Neural progenitor cell (in vitro differentiated cells): ENCODE results near the gene TSPAN32. TPM values are rescaled to one million over a fixed set of nuclear protein-coding genes. Genes with fewer than 3 reads are reported as not detected.
A peak's percentile ranks its signal among the peaks of the same experiment; 100 is the strongest.

ENCODE experiments used
- DNase-seq: peaks from one replicate; pipeline ENCODE4 v3.0.0-alpha.2; 2016; ENCODE audit warnings: low spot score
- H2AFZ ChIP-seq: fragments of 200-600 bp; sonication (generic); replicated peaks from 2 replicates; pipeline ENCODE4 v1.6.1; 2016; ENCODE audit warnings: antibody characterized with exemption
- H3F3A ChIP-seq: fragments of 200-600 bp; sonication (generic); 2 replicates; pipeline ENCODE4 v1.6.1; 2016; ENCODE audit warnings: antibody characterized with exemption, low read depth
- H3K27ac ChIP-seq: fragments of 200-600 bp; sonication (generic); 2 replicates; pipeline ENCODE4 v1.5.1; 2016; ENCODE audit warnings: mild to moderate bottlenecking
- H3K27me3 ChIP-seq: fragments of 200-600 bp; sonication (generic); 2 replicates; pipeline ENCODE4 v1.6.1; 2016; ENCODE audit warnings: mild to moderate bottlenecking, moderate library complexity
- H3K36me3 ChIP-seq: fragments of 200-600 bp; sonication (generic); 2 replicates; pipeline ENCODE4 v1.5.1; 2016
- H3K4me1 ChIP-seq: fragments of 200-600 bp; sonication (generic); 2 replicates; pipeline ENCODE4 v1.6.1; 2016; ENCODE audit warnings: mixed run types
- H3K4me2 ChIP-seq: fragments of 200-600 bp; sonication (generic); 2 replicates; pipeline ENCODE4 v1.6.1; 2016
- H3K4me3 ChIP-seq: fragments of 200-600 bp; sonication (generic); 2 replicates; pipeline ENCODE4 v1.5.1; 2016
- H3K79me2 ChIP-seq: fragments of 200-600 bp; sonication (generic); 2 replicates; pipeline ENCODE4 v1.6.1; 2016; ENCODE audit warnings: low read depth
- H3K9ac ChIP-seq: fragments of 200-600 bp; sonication (generic); 2 replicates; pipeline ENCODE4 v1.6.1; 2016
- H3K9me3 ChIP-seq: fragments of 200-600 bp; sonication (generic); 2 replicates; pipeline ENCODE4 v1.5.1; 2016; ENCODE audit warnings: low read depth
- H4K20me1 ChIP-seq: fragments of 200-600 bp; sonication (generic); 2 replicates; pipeline ENCODE4 v1.6.1; 2016; ENCODE audit warnings: low read depth
- H3K27ac Mint-ChIP-seq: 3 replicates; pipeline ENCODE4 v1.8.0; 2021; ENCODE audit warnings: mixed read lengths
- H3K27me3 Mint-ChIP-seq: 2 replicates; pipeline ENCODE4 v1.8.0; 2022; ENCODE audit warnings: low read depth, mild to moderate bottlenecking, inconsistent platforms, moderate library complexity, mixed read lengths; ENCODE audit not compliant: insufficient read depth
- H3K36me3 Mint-ChIP-seq: 3 replicates; pipeline ENCODE4 v1.8.0; 2021; ENCODE audit warnings: mixed read lengths
- H3K4me1 Mint-ChIP-seq: 3 replicates; pipeline ENCODE4 v1.8.0; 2021; ENCODE audit warnings: mixed read lengths
- H3K4me3 Mint-ChIP-seq: 3 replicates; pipeline ENCODE4 v1.8.0; 2021; ENCODE audit warnings: mild to moderate bottlenecking, moderate library complexity, mixed read lengths
- H3K9me3 Mint-ChIP-seq: 3 replicates; pipeline ENCODE4 v1.8.0; 2020; ENCODE audit warnings: mixed read lengths
- CTCF ChIP-seq: fragments of 200-600 bp; sonication (generic); IDR thresholded peaks from 2 replicates; pipeline ENCODE4 v1.5.1; 2017; ENCODE audit warnings: antibody characterized with exemption, mild to moderate bottlenecking
- EZH2 ChIP-seq: fragments of 200-600 bp; sonication (generic); IDR thresholded peaks from 2 replicates; pipeline ENCODE4 v1.6.1; 2017; ENCODE audit warnings: antibody characterized with exemption, mild to moderate bottlenecking, moderate library complexity
- EZH2phosphoT487 ChIP-seq: fragments of 200-600 bp; sonication (generic); IDR thresholded peaks from 2 replicates; pipeline ENCODE4 v1.6.1; 2017; ENCODE audit warnings: antibody characterized with exemption
- total RNA-seq: library from RNA; depleted of rRNA; stranded (reverse); fragments of >200 nt; gene quantifications from 2 replicates; pipeline ENCODE4 v1.2.3, GENCODE V29; 2015; ENCODE audit warnings: low replicate concordance

TSPAN32 gene
- total RNA-seq, 1 donor from 2014 or later = not detected

- Histone ChIP-seq H3K4me3 (no peak overlapping the region), H4K20me1 (no peaks in the 10 kb centered on the region), H3K27me3 (peaks cover 30% of the 10 kb centered on the region), H3K27ac (no peak overlapping the region), H3K79me2 (no peaks in the 10 kb centered on the region), H3K4me2 (no peak overlapping the region), H3K36me3 (no peaks in the 10 kb centered on the region), H3K4me1 (no peaks in the 10 kb centered on the region), H3F3A (no peaks in the 10 kb centered on the region), H3K9ac (no peak overlapping the region), H2AFZ (no peak overlapping the region), H3K9me3 (no peaks in the 10 kb centered on the region)
- Mint-ChIP-seq H3K27me3 (peaks cover 19% of the 10 kb centered on the region), H3K4me3 (no peak overlapping the region), H3K27ac (peak overlapping the region; percentile 69), H3K4me1 (no peaks in the 10 kb centered on the region), H3K9me3 (no peaks in the 10 kb centered on the region), H3K36me3 (no peaks in the 10 kb centered on the region)
- TF ChIP-seq EZH2phosphoT487 (no peak), EZH2 (no peak), CTCF (no peak)
- no peak for DNase-seq
These were observed 3.5 kb upstream of the TSPAN32 start for GRCh38 chr11:2298131-2298794.

GRCh38 chr11:2298795-2299761, 2.7 kb upstream of the TSPAN32 start:
- no peaks in the 10 kb centered on the region for H3K79me2 ChIP-seq
- Mint-ChIP-seq H3K4me3 (no peak overlapping the region), H3K36me3 (no peaks in the 10 kb centered on the region), H3K27ac (no peak overlapping the region), H3K9me3 (no peaks in the 10 kb centered on the region), H3K27me3 (peaks cover 16% of the 10 kb centered on the region), H3K4me1 (peaks cover 3% of the 10 kb centered on the region)
- H3K4me3 ChIP-seq = no peak overlapping the region
- H3F3A ChIP-seq = no peaks in the 10 kb centered on the region
- H3K36me3 ChIP-seq = no peaks in the 10 kb centered on the region
- H3K4me2 ChIP-seq = no peak overlapping the region
- no peaks in the 10 kb centered on the region for H3K4me1 ChIP-seq
- no peak overlapping the region for H3K27ac ChIP-seq
- no peak overlapping the region for H3K9ac ChIP-seq
- peak; percentile 84 for DNase-seq
- H3K27me3 ChIP-seq = peaks cover 22% of the 10 kb centered on the region
- H3K9me3 ChIP-seq = no peaks in the 10 kb centered on the region
- no peaks in the 10 kb centered on the region for H4K20me1 ChIP-seq
- no peak for TF ChIP-seq EZH2phosphoT487
- TF ChIP-seq EZH2 = no peak
- TF ChIP-seq CTCF = peak; percentile 74
- H2AFZ ChIP-seq = no peak overlapping the region

GRCh38 chr11:2299773-2300172, 2.0 kb upstream of the TSPAN32 start:
- Histone ChIP-seq H3K27me3 (peaks cover 15% of the 10 kb centered on the region), H3K9me3 (no peaks in the 10 kb centered on the region), H3K4me1 (no peaks in the 10 kb centered on the region), H3K27ac (no peak overlapping the region), H2AFZ (no peak overlapping the region), H3K4me2 (no peak overlapping the region), H3K4me3 (no peak overlapping the region), H3K36me3 (no peaks in the 10 kb centered on the region), H3F3A (no peaks in the 10 kb centered on the region), H3K79me2 (no peaks in the 10 kb centered on the region), H3K9ac (no peak overlapping the region), H4K20me1 (no peaks in the 10 kb centered on the region)
- Mint-ChIP-seq H3K4me3 (no peak overlapping the region), H3K9me3 (no peaks in the 10 kb centered on the region), H3K27me3 (peaks cover 11% of the 10 kb centered on the region), H3K36me3 (no peaks in the 10 kb centered on the region), H3K27ac (no peak overlapping the region), H3K4me1 (peaks cover 4% of the 10 kb centered on the region)
- TF ChIP-seq EZH2phosphoT487 (no peak), CTCF (no peak)
- DNase-seq = no peak
